HG03103 (cell line): ENCODE results near the gene TOPBP1.
"Not testable (repeated sequence)": the region's sequence is repeated elsewhere in the genome, so short reads cannot be mapped to it uniquely, and the experiment has no call there.

ENCODE experiments used
- ATAC-seq: cut with Tn5 transposase; IDR thresholded peaks from one replicate; pipeline ENCODE4 v1.9.1; 2021; ENCODE audit warnings: low read depth; ENCODE audit not compliant: unreplicated experiment

Gene TOPBP1

DNA sequence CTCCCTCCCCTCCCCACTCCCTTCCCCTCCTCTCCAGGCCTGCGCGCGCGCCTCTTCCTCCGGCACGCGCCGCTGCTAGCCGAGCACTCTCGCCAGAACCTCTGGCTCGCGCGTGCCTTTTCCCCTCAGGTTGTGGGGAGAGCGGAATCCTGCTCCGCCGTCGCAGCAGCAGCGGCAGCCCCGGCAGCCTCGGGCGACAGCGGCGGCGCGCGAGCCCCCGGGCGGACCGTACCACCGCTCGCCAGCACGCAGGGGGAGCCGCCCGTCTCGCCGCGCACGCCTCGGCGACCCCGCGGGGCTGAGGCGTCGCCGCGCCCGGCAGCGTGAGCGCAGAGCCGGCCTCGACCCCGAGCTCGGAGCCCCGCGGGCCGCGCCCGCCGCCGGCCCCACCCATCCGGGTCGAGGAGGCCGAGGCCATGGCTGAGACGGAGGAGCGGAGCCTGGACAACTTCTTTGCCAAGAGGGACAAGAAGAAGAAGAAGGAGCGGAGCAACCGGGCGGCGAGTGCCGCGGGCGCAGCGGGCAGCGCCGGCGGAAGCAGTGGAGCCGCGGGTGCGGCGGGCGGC lies 88.0 kb downstream of the TOPBP1 start, which contains the start of gene CDV3:
Gene CDV3 (plus strand): TSS at position 58 of the 566 bp plus-strand sequence. CDS start 359 bp downstream, at position 417.
- peak; percentile 19 for ATAC-seq

DNA sequence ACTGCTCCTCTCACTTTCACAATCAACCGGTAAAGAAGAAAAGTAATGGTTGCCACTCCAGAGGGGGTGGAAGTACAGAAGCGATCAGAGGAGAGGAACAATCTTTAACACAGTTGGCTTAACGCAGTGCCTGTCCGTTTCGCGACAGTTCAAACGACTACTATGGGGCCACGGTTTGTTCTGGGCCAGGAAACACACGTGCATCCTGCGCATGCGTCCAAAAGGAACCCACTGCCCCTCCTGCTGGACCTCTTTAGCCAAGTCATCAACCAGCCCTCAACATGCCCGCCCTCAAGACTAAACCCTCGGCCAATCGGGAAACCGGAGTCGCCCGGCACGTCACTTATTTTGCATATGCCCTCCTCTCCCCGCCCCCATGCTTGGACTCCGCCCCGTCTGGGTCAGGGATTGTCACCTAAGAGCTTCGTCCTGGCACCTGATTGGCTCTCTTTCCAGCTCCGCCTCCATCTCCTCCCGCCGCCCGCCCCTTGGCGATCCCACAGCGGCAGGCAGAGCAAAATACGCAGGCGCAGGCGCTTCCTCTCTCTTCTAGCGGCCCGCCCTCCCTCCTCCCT lies 88.6 kb downstream of the TOPBP1 start:
- peak; percentile 67 for ATAC-seq

DNA sequence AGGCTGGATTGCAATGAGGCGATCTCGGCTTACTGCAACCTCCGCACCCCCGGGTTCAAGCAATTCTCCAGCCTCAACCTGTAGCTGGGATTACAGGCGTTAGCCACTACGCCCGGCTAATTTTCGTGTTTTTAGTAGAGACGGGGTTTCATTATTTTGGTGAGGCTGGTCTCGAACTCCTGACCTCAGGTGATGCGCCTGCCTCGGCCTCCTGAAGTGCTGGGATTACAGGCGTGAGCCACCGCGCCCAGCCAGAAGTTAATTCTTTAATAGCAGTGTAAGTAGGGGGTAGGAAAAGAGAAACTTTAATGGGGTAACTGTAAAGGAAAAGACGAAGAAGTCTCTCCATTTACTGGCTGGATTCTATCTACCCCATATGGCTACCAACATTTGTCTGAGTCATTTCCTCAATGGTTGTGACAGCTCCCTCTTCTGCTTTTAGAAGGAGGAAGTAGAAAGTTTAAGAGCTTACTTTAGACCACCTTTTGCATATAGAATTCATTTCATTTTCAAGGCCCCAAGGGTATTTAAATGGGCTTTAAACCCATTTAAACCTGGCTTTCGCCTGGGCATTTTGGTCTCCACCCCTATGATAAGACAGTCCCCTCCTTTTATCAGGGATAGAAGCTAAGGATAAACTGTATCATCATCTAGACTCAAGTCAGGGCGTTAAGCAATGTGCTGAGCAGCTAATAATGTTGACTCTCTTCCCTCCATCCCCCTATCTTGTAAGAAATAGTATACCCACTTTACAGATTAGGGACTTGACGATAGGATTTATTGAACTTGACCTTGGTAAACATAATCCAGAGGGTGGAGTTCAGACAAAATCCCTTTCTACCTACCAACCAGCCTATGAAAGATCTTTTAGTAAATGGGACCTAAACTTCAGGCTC lies 89.3 kb downstream of the TOPBP1 start:
- peak; percentile 22 for ATAC-seq

DNA sequence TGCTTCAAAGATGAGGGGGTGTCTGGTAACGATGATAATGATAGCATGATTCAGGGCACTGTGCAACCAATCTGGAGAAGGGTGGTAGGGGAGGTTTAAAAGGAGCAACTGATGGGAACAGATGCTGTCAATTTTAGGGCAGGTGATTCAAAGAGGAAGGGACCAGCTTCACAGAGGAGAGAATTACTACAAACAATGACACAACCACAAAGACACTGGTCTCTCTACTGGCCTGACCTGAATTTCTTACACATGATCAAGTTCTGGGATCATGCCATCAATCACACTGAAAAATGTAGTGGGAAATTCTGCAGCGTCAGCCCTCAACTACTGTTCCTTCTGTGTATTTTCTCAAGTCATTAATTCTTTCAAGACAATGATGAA lies 90.8 kb downstream of the TOPBP1 start:
- ATAC-seq, result no peak

DNA sequence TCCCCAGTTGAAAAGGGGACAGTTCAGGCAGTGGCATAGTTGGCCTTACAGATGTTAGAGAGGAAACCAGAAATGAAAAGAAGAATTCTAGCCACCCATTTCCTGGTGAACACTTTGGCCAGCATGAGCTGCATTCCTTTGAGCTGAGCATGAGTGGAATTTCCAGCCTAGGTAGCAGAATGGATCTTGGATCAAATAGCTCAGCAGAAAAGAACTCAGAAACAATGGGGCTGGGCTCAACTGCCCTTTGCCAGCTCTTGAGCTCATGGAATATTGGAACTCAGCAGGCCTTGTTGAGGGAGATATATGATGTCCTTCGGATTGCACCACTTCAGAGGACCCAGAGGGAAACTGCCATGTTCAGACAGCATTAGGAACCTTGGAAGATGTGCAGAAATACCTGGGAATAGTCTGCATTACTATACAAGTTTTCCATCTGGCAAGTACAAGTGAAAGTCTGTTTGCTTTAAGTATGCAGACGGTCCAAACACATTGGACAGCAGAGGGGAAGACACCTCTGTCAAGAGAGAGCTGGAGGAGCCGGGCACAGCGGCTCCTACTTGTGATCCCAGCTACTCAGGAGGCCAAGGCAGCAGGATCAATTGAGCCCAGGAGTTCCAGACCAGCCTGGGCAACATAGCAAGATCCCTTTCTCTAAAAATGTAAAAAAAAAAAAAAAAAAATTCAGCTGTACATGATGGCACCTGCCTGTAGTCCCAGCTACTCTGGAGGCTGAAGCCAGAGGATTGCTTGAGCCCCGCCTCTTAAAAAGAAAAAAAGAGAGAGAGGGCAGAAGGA lies 91.4 kb downstream of the TOPBP1 start:
- ATAC-seq, result no peak

DNA sequence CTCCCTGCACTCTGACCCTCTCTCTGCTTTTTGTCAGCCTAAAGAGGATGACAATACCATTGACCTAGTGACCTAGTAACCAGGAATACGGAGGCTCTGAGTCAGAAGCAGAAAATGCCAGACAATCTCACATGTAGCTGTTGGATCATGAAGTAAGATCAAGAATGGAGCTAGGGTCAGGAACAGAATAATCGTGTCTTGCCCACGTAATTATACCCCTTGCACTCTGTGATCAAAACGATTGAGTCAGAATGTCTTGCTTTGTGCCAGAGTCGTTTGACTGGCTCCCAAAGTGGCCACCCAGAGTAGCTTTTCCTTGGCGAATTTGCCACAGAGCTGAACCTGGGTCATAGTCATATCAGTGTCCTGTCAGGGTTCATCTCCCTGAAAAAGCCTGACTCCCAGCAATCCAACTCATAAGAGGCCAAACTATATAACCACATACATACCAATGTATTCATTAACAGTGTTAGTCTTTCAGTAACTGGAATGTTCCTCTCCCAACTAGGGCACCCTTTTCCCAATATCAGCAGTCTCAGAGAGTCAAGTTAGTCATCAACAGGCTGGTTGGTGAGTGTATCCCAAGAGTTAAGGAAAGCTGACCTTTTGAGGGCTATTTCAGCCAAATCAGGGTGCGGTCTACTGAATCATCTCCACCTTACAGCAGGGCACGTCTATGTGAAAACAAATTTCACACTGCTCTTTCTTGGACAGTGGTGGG lies 93.3 kb downstream of the TOPBP1 start:
- ATAC-seq, result no peak

DNA sequence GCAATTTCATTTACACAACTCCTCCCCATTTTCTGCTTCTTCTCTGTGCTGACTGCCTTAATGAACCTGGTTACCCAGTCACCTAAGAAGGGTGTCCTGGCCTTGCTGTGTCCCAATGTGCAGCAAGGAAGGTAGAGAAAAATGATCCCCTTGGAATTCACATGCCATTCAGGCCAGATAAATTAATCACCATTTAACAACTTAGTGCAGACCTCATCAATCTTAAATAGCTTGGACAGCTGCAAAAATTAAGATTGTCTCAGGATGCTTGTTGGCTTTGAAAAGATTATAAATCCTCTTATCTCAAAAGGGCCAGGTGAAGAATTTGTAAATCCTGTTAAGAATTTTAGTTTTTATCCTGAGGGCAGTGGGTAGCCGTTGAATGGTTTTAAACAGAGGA lies 97.9 kb downstream of the TOPBP1 start:
- ATAC-seq, result no peak

DNA sequence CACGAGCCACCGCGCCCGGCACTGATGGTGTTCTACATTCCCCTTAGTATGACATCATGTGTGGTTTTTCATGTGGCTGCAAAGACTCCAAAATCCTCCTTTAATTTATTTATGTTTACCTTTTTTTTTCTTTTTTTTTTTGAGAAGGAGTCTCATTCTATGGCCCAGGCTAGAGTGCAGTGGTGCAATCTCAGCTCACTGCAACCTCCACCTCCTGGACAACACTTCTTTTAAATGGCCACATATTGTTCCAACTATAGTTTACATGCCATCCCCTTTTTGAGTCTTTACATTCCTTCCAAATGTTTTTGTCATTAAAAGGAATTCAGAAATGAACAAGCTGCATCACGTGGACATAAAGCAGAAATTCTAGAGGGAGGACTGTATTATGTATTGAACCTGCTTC lies 98.6 kb downstream of the TOPBP1 start:
- no peak for ATAC-seq

DNA sequence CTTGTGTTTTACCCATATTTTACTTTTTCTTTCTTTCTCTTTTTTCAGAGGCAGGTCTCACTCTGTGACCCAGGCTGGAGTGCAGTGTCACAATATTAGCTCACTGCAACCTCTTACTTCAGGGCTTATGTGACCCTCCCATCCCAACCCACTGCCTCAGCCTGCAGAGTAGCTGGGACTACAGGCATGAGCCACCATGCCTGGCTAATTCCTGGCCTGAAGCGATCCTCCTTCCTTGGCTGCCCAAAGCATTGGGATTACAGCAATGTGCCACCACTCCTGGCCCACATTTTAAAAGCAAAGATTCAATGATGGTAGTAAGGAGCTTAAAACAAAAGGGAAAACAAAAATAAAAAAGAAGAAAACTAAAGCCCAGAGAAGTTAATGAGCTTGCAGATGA lies 99.4 kb downstream of the TOPBP1 start:
- no peak for ATAC-seq

DNA sequence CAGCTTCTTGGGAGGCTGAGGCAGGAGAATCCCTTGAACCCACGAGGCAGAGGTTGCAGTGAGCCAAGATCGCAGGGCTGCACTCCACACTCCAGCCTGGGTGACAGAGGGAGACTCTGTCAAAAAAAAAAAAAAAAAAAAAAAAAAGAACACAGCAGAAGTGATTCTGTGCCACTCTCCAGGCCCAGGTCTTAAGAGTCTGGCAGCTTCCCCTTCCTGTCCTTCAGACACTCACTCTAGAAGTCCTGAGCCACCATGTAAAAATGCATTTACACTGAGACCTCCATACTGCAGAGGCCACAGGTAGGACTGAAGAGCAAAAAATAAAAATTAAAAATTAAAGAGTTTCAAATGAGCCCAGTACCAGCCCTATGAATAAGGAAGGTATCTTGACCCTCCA lies 100.1 kb downstream of the TOPBP1 start:
- ATAC-seq, result no peak

DNA sequence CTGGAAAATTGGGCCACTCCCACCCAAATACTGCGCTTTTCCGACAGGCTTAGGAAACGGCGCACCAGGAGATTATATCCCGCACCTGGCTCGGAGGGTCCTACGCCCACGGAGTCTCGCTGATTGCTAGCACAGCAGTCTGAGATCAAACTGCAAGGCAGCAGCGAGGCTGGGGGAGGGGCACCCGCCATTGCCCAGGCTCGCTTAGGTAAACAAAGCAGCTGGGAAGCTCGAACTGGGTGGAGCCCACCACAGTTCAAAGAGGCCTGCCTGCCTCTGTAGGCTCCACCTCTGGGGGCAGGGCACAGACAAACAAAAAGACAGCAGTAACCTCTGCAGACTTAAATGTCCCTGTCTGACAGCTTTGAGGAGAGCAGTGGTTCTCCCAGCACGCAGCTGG lies 110.2 kb downstream of the TOPBP1 start:
- not testable (repeated sequence) for ATAC-seq
